Measurements from ENCODE around the gene PTGR2.
"Not testable (repeated sequence)": the region's sequence is repeated elsewhere in the genome, so short reads cannot be mapped to it uniquely, and the experiment has no call there.

The PTGR2 gene

DNA sequence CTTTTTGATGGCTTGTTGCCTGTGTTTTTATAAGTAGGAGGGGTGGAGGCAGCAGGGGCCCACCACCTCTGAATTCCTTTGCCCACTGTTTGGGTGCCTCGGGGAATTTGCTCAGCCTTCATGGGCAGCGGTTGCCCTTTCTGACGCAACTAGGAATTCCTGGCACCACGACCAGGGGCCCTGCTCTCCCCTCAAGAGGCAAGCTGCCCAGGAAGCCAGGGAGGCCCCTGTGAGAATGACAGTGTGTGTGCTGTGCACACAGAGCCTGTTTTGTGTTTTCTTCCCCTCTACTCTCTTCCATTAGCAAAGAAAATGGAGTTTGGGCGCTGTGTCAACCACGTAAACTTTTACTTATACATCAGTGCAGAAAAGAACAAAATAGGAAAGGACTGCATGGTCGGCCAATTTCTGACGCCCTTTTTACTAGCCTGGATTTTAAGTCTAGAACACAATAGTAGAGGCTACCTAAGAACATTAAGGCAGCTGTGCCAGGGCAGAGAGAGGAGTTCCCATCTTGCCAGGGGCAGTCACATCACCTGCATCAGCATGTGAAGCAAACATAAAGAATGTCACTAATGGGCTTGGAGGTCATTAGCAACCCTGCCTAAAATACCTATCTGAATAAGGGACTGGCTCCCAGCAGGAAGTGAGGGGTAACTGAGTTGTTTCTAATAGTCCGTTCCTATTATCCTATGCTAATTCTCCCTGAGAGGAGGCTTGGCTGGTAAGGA, 17.9 kb upstream of the PTGR2 start:
- no peak for DNase-seq

- no peak for DNase-seq
These were observed 17.4 kb upstream of the PTGR2 start for GRCh38 chr14:73834261-73834625.

- DNase-seq = not testable (repeated sequence)
These were observed 13.2 kb upstream of the PTGR2 start for GRCh38 chr14:73838293-73839034.

- no peak for DNase-seq
These were observed 9.4 kb upstream of the PTGR2 start for GRCh38 chr14:73842201-73842600.

DNA sequence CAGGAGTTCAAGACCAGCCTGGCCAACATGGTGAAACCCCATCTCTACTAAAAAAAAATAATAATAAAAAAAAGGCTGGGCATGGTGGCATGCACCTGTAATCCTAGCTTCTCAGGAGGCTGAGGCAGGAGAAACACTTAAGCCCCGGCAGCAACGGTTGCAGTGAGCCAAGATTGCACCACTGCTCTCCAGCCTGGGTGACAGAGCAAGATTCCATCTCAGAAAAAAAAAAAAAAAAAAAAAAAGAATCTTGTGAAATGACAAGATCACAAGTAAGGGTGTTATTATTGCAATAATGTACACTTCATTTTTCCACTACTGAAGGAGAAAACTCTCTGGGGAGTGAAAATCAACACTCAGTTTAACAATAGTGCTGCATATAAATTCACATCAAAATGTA, 8.8 kb upstream of the PTGR2 start:
- no peak for DNase-seq

- no peak for DNase-seq
These were observed 8.3 kb upstream of the PTGR2 start for GRCh38 chr14:73843296-73843695.

DNA sequence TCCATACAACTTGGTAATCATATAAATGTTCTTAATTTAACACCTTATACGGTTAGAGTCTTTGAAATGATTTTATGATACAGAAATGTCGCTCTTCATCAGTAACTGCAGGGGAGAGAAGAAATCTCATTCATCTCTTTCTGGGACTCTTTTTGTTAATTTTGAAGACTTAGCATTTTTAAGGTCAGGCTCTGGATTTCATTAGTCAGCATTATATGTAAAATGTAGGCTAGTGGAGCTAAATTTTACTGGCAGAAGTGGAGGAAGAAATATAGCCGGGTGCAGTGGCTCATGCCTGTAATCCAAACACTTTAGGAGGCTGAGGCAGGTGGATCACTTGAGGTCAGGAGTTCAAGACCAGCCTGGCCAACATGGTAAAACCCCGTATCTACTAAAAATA, 4.7 kb upstream of the PTGR2 start:
- no peak for DNase-seq

GRCh38 chr14:73851000-73851399, 631 bp upstream of the PTGR2 start:
- DNase-seq = no peak

GRCh38 chr14:73859145-73859544, 7.5 kb downstream of the PTGR2 start:
- DNase-seq = no peak

DNA sequence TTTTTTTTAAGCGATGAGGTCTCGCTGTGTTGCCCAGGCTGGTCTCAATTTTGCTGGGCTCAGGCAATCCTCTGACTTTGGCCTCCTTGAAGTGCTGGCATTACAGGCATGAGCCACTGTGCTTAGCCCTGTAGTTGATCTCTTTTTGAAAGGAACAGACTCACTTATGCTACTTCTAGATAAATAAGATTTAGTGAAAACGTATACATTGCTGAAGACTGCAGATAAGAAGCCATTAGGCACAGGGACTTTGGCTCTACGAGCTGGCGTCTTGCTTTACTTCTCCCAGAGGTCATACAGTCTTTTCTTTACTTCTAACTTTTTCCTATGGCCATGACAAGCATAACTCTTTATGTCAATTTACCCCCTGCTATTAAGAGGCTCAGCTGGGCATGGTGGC, 9.4 kb downstream of the PTGR2 start:
- no peak for DNase-seq

DNA sequence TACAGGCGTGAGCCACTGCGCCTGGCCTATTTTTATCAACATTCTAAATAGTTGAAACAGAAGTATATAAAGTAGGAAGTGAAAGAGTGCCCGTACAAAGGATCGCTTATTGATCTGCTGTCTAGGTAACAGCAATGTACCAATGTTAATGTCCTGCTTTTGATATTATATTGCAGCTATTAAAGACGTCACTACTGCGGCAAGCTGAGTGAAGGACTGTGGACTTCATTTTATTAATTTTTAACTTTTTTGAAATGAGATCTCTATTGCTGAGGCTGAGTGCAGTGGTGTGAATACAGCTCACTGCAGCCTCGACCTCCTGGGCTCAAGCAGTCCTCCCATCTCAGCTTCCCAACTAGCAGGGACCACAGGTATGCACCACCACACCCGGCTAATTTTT, 10.8 kb downstream of the PTGR2 start:
- DNase-seq = no peak

DNA sequence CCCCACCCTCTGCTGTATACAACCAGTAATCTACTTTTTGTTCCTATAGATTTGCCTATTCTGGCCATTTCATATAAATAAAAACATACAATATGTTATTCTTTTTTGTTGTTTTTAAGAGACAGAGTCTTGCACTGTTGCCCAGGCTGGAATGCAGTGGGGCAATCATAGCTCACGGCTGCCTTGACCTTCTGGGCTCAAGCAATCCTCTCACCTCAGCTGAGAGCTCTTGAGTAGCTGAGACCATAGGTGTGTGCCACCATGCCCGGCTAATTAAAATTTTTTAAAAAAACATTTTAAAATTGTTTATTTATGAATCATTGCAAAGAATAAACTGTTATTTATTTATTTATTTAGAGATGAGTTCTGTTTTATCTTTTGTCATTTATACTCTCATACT, 11.6 kb downstream of the PTGR2 start:
- no peak for DNase-seq

DNA sequence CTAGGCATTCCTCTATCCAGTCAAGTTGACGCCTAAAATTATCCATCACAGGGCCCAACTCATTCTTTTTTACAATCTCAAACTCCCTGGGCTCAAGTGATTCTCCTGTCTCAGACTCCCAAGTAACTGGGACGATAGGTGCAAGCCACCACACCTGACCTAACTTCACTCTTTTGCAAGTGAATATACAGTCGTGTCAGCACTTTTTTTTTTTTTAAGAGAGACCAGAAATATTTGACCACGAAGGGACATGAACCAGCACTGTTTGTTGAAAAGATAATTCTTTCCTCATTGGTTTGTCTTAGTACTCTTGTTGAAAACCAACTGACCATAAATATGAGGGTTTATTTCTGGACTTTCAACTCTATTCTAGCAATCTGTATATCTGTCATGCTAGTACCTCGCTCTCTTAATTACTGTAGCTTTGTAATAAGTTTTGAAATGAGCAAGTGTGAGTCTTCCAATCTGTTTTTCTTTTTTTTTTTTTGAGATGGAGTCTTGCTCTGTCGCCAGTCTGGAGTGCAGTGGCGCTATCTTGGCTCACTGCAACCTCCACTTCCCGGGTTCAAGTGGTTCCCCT, 14.0 kb downstream of the PTGR2 start:
- DNase-seq = no peak

DNA sequence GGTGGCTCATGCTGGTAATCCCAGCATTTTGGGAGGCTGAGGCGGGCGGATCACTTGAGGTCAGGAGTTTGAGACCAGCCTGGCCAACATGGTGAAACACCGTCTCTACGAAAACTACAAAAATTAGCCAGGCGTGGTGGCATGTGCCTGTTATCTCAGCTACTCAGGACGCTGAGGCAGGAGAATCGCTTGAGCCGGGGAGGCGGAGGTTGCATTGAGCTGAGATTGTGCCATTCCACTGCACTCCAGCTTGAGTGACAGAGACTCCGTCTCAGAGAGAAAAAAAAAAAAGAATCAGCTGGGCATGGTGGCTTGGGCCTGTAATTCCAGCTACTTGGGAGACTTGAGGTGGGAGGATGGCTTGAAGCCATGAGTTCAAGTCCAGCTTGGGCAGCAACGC, 18.1 kb downstream of the PTGR2 start:
- DNase-seq = not testable (repeated sequence)

GRCh38 chr14:73870525-73871235, 19.0 kb downstream of the PTGR2 start:
- DNase-seq = no peak

- no peak for DNase-seq
These were observed 22.0 kb downstream of the PTGR2 start for GRCh38 chr14:73873660-73874059.

DNA sequence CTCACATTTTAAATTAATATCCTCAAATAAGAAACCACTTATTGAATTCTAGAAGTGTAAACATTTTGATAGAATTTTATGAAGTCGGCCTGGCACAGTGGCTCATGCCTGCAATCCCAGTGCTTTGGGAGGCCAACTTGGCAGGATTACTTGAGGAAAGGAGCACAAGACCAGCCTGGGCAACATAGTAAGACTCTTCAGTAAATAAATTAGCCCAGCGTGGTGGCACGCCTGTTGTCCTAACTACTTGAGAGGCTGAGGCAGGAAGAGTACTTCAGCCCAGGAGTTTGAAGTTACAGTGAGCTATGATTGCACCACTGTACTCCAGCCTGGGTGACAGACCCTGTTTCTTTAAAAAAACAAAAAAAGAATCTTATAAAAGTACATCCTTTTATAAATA, 26.2 kb downstream of the PTGR2 start:
- no peak for DNase-seq

DNA sequence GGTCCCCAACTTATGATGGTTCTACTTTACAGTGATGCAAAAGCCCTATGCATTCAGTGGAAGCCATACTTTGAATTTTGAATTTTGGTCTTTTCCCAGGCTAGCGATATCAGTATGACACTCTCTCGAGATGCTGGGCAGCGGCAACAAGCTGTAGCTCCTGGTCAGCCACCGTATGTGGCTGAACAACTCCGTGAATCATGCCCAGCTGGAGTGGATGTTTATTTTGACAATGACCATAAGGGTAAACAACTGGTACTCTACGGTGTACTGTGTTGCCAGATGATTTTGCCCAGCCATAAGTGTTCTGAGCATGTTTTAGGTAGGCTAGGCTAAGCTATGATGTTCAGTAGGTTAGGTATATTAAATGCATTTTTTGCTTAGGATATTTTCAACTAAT, 26.8 kb downstream of the PTGR2 start:
- DNase-seq = no peak

GRCh38 chr14:73879027-73879426, 27.4 kb downstream of the PTGR2 start:
- no peak for DNase-seq

GRCh38 chr14:73884438-73885190, 33.0 kb downstream of the PTGR2 start:
- no peak for DNase-seq

DNA sequence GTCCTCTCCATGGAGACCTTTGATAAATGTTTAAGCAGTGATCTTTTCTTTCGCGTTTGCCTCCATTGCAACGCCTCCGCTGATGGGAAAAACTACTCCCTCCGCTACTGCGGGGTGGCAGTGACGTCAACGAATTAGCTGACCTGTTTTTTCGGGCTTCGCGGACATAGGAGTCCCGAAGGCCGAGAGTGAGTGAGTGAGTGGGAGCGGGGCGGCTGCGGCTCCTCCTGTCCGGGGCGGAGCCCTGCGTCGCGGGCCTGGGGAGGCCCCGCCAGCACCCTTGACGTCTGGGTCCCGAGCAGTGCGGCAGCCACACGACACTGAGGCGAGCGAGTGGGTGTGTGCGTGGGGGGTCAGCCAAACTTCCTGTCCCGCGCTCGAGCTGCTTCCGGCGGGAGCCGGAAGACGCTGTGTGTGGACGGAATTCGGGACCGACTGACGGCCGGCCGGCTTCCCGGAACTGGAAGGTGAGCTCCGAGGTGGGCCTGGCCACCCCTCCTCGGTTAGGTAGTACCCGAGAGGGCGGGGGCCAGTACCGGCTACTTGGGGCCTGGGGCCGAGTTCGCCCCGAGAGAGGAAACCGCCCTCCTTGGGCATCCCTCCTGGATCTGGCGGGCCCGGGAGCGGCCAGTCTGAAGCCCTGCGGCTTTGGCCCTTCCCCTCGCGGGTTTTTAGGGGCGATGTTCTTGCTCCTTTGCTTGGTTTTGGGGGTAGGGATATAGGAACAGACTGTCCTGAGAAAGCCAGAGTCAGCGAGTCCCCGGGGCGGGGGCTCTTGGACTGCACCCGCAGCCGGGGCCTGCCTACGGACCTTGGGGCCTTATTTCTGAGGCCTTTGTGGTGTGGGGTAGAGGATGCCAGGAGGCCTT, 35.1 kb downstream of the PTGR2 start, which contains the start of gene ZNF410:
ZNF410 (plus strand) TSS at position 411 of the 869 bp plus-strand sequence. CDS start 5,317 bp downstream, outside the sequence.
- DNase-seq = peak; percentile 96

GRCh38 chr14:73887318-73887616, 35.6 kb downstream of the PTGR2 start:
- DNase-seq = no peak

Measured in activated CD4-positive, alpha-beta T cell treated with anti-CD3 and anti-CD28 coated beads for 48 hours (primary cell).